ENCODE results near the gene LIN7C.

Gene LIN7C

DNA sequence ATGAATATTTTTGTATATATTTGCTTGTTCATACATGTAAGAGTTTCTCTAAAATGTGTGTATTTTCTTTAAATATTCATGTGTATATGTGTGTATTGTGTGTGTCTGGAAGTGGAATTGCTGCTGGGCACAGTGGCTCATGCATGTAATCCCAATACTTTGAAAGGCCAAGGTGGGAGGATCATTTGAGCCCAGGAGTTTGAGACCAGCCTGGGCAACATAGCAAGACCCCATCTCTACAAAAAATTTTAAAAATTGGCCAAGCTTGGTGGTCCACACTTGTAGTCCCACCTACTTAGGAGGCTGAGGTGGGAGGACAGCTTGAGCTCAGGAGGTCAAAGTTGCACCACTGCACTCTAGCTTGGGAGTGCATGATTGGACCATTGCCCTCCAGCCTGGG lies 29.3 kb downstream of the LIN7C start:
- DNase-seq (ENCODE audit: insufficient read length, low spot score), result no peak
- TF ChIP-seq TAF1 (IDR thresholded peaks at IDR 0.05; ENCODE audit: low read depth, low read length) (no peak), POLR2A (IDR thresholded peaks at IDR 0.05; ENCODE audit: low read depth, low read length) (no peak), PAX5 (IDR thresholded peaks at IDR 0.05; ENCODE audit: insufficient read depth, low read length, severe bottlenecking) (no peak), POLR2AphosphoS5 (IDR thresholded peaks at IDR 0.05; ENCODE audit: low read depth, low read length) (no peak), POU2F2 (IDR thresholded peaks at IDR 0.05; ENCODE audit: low read depth, low read length) (no peak), SPI1 (IDR thresholded peaks at IDR 0.05; ENCODE audit: low read depth, low read length) (no peak)
- FAIRE-seq, result no peak

DNA sequence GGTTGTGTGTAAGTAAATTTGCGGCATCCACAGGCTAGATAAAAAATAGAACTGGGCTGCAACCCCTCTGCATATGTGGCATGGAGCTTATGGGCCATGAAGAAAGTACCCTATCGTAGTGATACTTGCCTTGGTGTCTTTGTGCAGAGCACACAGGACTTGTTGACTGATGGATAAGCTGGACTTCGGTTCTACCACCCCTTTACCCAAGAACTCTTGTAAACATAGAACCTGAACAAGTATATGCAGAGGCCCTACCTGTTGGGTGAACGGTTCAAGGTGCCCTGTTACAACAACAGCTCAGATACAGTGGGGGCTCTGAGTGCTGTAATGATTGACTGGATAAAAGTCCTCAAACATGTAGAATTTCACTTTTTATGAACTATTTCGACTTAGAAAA lies 30.9 kb downstream of the LIN7C start:
- DNase-seq (ENCODE audit: insufficient read length, low spot score) (no peak), FAIRE-seq (no peak)
- TF ChIP-seq SPI1 (IDR thresholded peaks at IDR 0.05; ENCODE audit: low read depth, low read length) (no peak), POLR2AphosphoS5 (IDR thresholded peaks at IDR 0.05; ENCODE audit: low read depth, low read length) (no peak), TAF1 (IDR thresholded peaks at IDR 0.05; ENCODE audit: low read depth, low read length) (no peak), PAX5 (IDR thresholded peaks at IDR 0.05; ENCODE audit: insufficient read depth, low read length, severe bottlenecking) (no peak), POLR2A (IDR thresholded peaks at IDR 0.05; ENCODE audit: low read depth, low read length) (no peak), POU2F2 (IDR thresholded peaks at IDR 0.05; ENCODE audit: low read depth, low read length) (no peak)

DNA sequence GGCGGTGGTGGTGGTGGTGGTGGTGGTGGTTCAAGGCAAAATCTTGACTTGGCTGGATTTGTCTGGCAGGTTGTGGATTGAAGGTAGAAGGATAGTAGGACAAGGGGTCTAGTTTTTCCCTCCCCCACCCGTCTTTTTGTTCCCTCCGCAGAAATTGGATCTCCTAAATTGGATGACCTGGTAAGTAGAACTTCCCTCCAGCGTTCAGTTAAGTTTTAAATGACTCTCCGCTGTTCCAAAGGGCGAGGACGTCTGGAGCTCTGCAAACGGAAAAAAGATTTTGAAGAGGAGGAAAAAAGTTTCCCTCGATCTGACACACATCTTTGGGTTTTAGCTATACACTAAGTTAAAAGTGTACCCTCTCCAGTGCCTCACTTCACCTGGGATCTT lies 33.6 kb downstream of the LIN7C start:
- TF ChIP-seq TAF1 (IDR thresholded peaks at IDR 0.05; ENCODE audit: low read depth, low read length) (no peak), SPI1 (IDR thresholded peaks at IDR 0.05; ENCODE audit: low read depth, low read length) (no peak), POLR2AphosphoS5 (IDR thresholded peaks at IDR 0.05; ENCODE audit: low read depth, low read length) (no peak), POLR2A (IDR thresholded peaks at IDR 0.05; ENCODE audit: low read depth, low read length) (no peak), POU2F2 (IDR thresholded peaks at IDR 0.05; ENCODE audit: low read depth, low read length) (no peak), PAX5 (IDR thresholded peaks at IDR 0.05; ENCODE audit: insufficient read depth, low read length, severe bottlenecking) (no peak)
- FAIRE-seq (no peak), DNase-seq (ENCODE audit: insufficient read length, low spot score) (no peak)

DNA sequence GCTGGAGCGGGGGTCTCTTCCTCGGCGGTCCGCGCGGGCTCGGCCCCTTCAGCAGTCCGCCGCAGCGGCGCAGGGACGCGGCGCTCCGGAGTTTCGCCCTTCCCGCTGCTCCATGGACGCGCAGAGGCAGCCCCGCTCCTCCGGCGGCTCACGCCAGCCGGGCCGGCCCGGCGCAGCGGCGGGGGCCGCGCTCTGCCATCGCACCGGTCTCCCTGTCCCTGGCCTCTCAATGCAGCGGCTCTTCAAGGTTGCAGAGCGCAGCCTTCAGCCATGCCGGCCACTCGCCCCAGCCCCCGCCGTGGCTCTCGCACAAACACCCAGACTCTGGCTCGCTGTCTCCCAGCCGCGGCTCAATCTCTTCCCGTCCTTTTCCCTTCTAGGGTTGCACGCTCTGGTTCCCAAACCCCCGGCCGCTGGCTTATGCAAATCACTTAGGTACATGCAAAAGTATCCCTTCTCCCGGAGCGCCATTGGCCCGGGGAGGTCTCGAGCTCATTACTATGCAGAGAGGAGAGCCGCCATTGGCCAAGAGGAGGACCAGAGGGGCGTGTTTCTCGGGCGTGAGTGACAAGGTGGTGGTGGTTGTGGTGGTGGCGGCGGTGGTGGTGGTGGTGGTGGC lies 34.1 kb downstream of the LIN7C start, which contains the start of gene LGR4:
TSS of gene LGR4 (minus strand) at position 393 of the 619 bp plus-strand sequence. CDS start 488 bp downstream, outside the sequence.
- FAIRE-seq, result peak; percentile 79
- peak; percentile 73 for DNase-seq (ENCODE audit: insufficient read length, low spot score)
- TF ChIP-seq POLR2A (IDR thresholded peaks at IDR 0.05; ENCODE audit: low read depth, low read length), result no peak
- TF ChIP-seq POU2F2 (IDR thresholded peaks at IDR 0.05; ENCODE audit: low read depth, low read length), result peak; percentile 94
- no peak for TF ChIP-seq POLR2AphosphoS5 (IDR thresholded peaks at IDR 0.05; ENCODE audit: low read depth, low read length)

DNA sequence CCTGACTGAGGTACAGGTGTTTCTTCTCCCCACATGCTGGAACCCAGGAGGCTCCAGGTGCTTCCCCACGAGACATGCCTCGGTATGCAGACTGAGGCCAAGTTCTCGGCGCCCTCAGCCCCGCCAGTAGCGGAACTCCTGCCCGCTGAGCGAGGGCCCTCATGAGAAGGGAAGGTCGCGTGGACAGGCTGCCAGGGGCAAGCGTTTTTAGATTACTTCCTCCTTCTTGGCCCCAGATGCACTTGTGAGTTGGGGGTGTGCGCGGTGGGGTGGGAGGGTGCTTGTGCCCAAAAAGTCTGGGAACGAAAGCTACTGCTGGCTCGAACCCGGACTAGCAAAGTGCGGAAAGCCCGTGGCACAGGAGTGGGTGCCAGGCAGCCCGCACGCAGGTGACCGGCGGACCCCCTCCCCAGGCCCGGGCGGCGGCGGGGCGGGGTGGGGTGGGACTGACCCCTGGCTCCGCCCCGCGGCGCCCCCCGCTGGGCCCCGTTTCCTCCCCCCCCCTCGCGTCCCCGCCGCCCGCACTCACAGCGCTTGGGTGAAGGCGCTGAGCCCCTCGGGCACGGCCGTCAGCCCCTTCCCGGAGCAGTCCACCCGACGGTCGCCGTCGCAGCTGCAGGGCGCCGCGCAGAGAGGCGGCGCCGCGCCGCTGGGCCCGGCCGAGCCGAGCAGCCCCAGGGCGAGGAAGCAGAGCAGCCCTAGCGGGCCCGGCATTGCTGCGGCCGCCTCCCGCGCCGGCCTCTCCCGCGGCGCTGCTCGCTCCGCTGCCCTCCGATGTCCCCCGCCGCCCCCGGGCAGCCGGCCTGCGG lies 34.8 kb downstream of the LIN7C start:
- TF ChIP-seq PAX5 (IDR thresholded peaks at IDR 0.05; ENCODE audit: insufficient read depth, low read length, severe bottlenecking), result no peak
- TF ChIP-seq TAF1 (IDR thresholded peaks at IDR 0.05; ENCODE audit: low read depth, low read length), result no peak
- no peak for DNase-seq (ENCODE audit: insufficient read length, low spot score)
- peak; percentile 41 for FAIRE-seq

DNA sequence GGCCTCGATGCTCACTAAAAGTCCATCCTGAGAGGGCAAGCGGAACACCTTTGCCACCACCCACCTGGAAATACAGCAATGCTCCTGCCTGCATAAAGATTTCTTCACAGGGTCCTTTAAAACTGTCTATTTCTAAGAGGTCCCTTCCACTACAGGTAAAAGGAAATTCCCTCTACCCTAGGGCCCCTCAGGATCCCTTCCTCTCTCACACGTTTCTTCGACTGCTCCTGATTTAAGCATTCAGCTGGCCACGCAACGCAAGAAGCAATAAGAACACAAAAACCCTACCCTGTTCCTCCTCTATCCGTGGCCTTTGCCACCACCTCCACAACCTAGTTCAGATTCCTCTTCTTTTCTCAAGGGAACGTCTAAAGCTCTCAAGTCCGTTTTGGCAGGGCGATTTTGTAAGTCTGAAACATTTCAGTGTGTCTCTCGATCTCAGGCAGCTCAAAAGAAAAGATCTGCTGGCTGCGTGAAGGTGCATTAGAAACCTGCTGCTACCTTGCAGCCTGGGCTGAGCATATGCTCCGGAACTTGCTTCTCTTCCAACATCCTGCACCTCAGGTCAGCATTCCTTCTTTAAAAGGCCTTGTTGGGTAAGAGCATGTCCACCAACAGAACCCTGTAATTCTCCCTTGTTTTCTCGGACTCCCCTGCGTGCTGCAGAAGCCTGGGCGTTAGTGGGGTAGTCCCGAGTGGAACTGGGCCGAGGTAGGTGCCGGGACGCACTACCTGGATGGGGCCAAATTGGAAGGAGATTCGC lies 35.6 kb downstream of the LIN7C start:
- DNase-seq (ENCODE audit: insufficient read length, low spot score), result no peak
- peak; percentile 70 for FAIRE-seq
- TF ChIP-seq POU2F2 (IDR thresholded peaks at IDR 0.05; ENCODE audit: low read depth, low read length) (no peak), SPI1 (IDR thresholded peaks at IDR 0.05; ENCODE audit: low read depth, low read length) (no peak), POLR2AphosphoS5 (IDR thresholded peaks at IDR 0.05; ENCODE audit: low read depth, low read length) (no peak), PAX5 (IDR thresholded peaks at IDR 0.05; ENCODE audit: insufficient read depth, low read length, severe bottlenecking) (no peak), POLR2A (IDR thresholded peaks at IDR 0.05; ENCODE audit: low read depth, low read length) (no peak), TAF1 (IDR thresholded peaks at IDR 0.05; ENCODE audit: low read depth, low read length) (no peak)

DNA sequence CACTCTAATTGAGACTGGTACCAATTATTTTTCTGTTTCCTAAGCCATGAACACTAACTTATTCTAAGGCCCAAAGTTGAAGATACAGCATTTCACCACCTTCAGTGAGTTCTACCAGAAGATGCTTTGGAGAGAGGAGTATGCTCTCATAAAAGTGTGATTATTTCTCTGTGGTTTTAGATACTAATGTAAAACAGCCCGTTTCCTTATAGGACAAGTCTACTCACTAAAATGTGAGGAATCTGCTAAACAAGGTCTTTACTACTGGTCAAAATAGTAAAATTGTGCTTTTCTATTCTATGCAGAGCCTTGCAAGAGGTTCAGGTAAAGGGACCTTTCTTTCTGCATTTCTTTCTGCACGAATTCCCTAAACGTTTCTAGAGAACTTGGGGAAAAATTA lies 36.4 kb downstream of the LIN7C start:
- no peak for FAIRE-seq

DNA sequence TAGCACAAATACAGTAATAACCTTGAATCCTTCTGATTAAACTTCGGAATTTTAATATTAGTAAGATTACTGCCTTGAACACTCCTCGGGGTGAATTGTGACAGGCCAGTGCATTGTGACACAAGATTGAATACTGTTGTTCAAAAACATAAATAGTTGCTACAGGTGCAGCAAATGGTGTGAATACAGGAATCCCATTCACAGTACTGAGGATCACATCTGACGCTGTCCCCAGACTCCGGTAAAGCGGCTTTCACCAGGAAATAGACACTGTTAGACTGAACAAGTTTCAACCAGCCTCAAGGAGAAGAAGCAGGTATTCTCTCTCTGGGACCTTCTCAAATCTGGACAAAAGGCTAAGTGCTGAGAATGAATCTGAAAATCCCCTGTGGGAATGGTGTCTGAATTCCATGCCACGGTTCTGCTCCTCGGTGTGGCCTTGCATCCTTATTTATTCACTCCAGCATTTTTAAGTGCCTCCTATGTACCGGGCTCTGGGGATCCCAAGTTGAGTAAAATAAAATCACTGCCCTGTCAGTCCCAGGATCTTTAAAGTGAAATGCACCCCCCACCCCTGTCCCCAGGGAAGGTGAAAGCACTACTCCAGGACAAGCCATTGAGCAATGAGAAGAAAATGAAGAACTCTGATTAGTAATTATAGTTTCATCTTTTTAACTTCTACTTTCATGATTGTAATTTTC lies 37.4 kb downstream of the LIN7C start:
- no peak for DNase-seq (ENCODE audit: insufficient read length, low spot score)
- FAIRE-seq, result no peak

More for the DNA sequence above, 36.4 kb downstream of the LIN7C start:
- DNase-seq (ENCODE audit: insufficient read length, low spot score), result no peak
- TF ChIP-seq POLR2A (IDR thresholded peaks at IDR 0.05; ENCODE audit: low read depth, low read length) (no peak), TAF1 (IDR thresholded peaks at IDR 0.05; ENCODE audit: low read depth, low read length) (no peak), PAX5 (IDR thresholded peaks at IDR 0.05; ENCODE audit: insufficient read depth, low read length, severe bottlenecking) (no peak), SPI1 (IDR thresholded peaks at IDR 0.05; ENCODE audit: low read depth, low read length) (no peak), POU2F2 (IDR thresholded peaks at IDR 0.05; ENCODE audit: low read depth, low read length) (no peak), POLR2AphosphoS5 (IDR thresholded peaks at IDR 0.05; ENCODE audit: low read depth, low read length) (no peak)

More for the DNA sequence above, 37.4 kb downstream of the LIN7C start:
- TF ChIP-seq POLR2AphosphoS5 (IDR thresholded peaks at IDR 0.05; ENCODE audit: low read depth, low read length), result no peak
- TF ChIP-seq POLR2A (IDR thresholded peaks at IDR 0.05; ENCODE audit: low read depth, low read length), result no peak
- TF ChIP-seq TAF1 (IDR thresholded peaks at IDR 0.05; ENCODE audit: low read depth, low read length), result no peak
- no peak for TF ChIP-seq POU2F2 (IDR thresholded peaks at IDR 0.05; ENCODE audit: low read depth, low read length)
- no peak for TF ChIP-seq PAX5 (IDR thresholded peaks at IDR 0.05; ENCODE audit: insufficient read depth, low read length, severe bottlenecking)
- TF ChIP-seq SPI1 (IDR thresholded peaks at IDR 0.05; ENCODE audit: low read depth, low read length), result no peak
